Right lobe of liver (tissue), 6 donors: Measurements from ENCODE around the gene ZBTB24. TPM values are rescaled to one million over a fixed set of nuclear protein-coding genes. Genes with fewer than 3 reads are reported as not detected.

ENCODE experiments used
- ATAC-seq, 4 donors: fragments of 200-7000 bp; cut with Tn5 transposase; one replicate each; pipeline ENCODE4 v1.9.1; 2020; ENCODE audit warnings: mild to moderate bottlenecking in 4 of 4, moderate library complexity in 4 of 4
- DNase-seq, 3 donors: peaks; one replicate each; pipeline ENCODE4 v3.0.0-alpha.2; 2020
- H3K27ac ChIP-seq, 3 donors: fragments of 200-600 bp; one replicate each; pipeline ENCODE4 v1.8.0; 2022
- H3K27me3 ChIP-seq, 2 donors: fragments of 200-600 bp; one replicate each; pipeline ENCODE4 v1.8.0; 2022
- H3K36me3 ChIP-seq, 4 donors: fragments of 200-600 bp; sonication (generic) in 1 of 4; one replicate each; pipeline versions ENCODE4 v1.5.1 to v1.8.0; 2017 to 2022; ENCODE audit warnings: control low read depth in 1 of 4
- H3K4me1 ChIP-seq, 4 donors: fragments of 200-600 bp; sonication (generic) in 1 of 4; one replicate each; pipeline versions ENCODE4 v1.5.1 to v1.8.0; 2017 to 2022; ENCODE audit warnings: control low read depth in 1 of 4
- H3K4me3 ChIP-seq, 3 donors: fragments of 200-600 bp; one replicate each; pipeline ENCODE4 v1.8.0; 2022
- H3K9me3 ChIP-seq, 4 donors: fragments of 200-600 bp; sonication (generic) in 1 of 4; one replicate each; pipeline versions ENCODE4 v1.5.1 to v1.8.0; 2017 to 2022; ENCODE audit warnings: control low read depth in 1 of 4
- CTCF ChIP-seq, 4 donors: fragments of 200-600 bp in 3 of 4; fragments of 450-650 bp in 1 of 4; IDR thresholded peaks; one replicate each; pipeline versions ENCODE4 v1.5.1 to v1.8.0; 2016 to 2022; ENCODE audit warnings: antibody characterized with exemption in 4 of 4, mild to moderate bottlenecking in 2 of 4
- POLR2A ChIP-seq: fragments of 450-650 bp; IDR thresholded peaks from one replicate; pipeline ENCODE4 v1.6.1; 2017; ENCODE audit warnings: antibody characterized with exemption, mild to moderate bottlenecking
- WGBS: methylation state at CpG from one replicate; pipeline ENCODE4 v1.1.6; 2018; ENCODE audit warnings: low coverage, low lambda C conversion rate; ENCODE audit not compliant: insufficient coverage; ENCODE audit errors: missing lambda C conversion rate; 5-methylcytosine and 5-hydroxymethylcytosine counted together
- intact Hi-C, 2 donors: fragments of 100-400 bp; cut with DNase I; formaldehyde crosslinking; loops; one replicate each; pipeline versions ENCODE4 v1.11.2 to v1.14.1; 2022
- total RNA-seq, 6 experiments: library from RNA; depleted of rRNA in 2 of 6; stranded (reverse); fragments of >200 nt in 2 of 6; fragmentation: NEBNext Ultra II Directional in 3 of 6; extraction: Animal tissue kit (Norgen Biotek cat#: 25700) in 3 of 6; gene quantifications; one replicate each; pipeline versions ENCODE4 v1.1.0 to v1.2.4, GENCODE V29; 2016 to 2023
- donor health status: DM: no; HTN: yes; CAD: no.
- donor health status: DM: no; HTN: no; CAD: no.
- donor health status: DM: no; HTN: no; CAD: no.
- donor health status: DM: no; HTN: yes; CAD: no.
- donor health status: DM: no; HTN: yes; CAD: no.

ZBTB24 gene
- total RNA-seq, 6 experiments from 2014 or later: 2.4 to 3.6 (median 2.7) TPM

- intact Hi-C loops: no loop called here
- 58% methylated on average over 4 of the region's 4 CpGs for WGBS
- no peaks in the 10 kb centered on the region for H3K4me1 ChIP-seq
- no peak overlapping the region for H3K4me3 ChIP-seq
- H3K9me3 ChIP-seq: no peaks in the 10 kb centered on the region
- H3K36me3 ChIP-seq: no peaks in the 10 kb centered on the region
- no peak overlapping the region for H3K27ac ChIP-seq
- TF ChIP-seq POLR2A (no peak), CTCF (IDR thresholded peaks at IDR 0.05) (no peak)
- H3K27me3 ChIP-seq: no peaks in the 10 kb centered on the region
- ATAC-seq (no peak), DNase-seq (no peak)
Observed at GRCh38 chr6:109417646-109418045, 65.4 kb downstream of the ZBTB24 start.

Other genes starting within 250 kb of the ZBTB24 start
- 100 to 1,000 TPM; 113 to 173 (median 150) TPM for gene CD164, start 100.8 kb downstream of the ZBTB24 start, total RNA-seq
- under 1 TPM in 4 of 6 experiments, not detected in 2; 0.12 to 0.42 (median 0.33) TPM for gene PPIL6, start 42.6 kb downstream of the ZBTB24 start, total RNA-seq
- 1 to 10 TPM; 3.2 to 7.7 (median 4.0) TPM for gene SMPD2, start 42.5 kb downstream of the ZBTB24 start, total RNA-seq
- 10 to 100 TPM in 2 of 6 experiments, 1 to 10 TPM in 4; 1.4 to 11.7 (median 5.2) TPM for gene MICAL1, start 27.4 kb downstream of the ZBTB24 start, total RNA-seq
- gene AK9, start 208.0 kb upstream of the ZBTB24 start, total RNA-seq: 1 to 10 TPM; 1.5 to 3.9 (median 2.5) TPM
- gene FIG4, start 208.1 kb upstream of the ZBTB24 start, total RNA-seq: 1 to 10 TPM; 4.0 to 7.7 (median 6.4) TPM